Measurements from ENCODE around the gene TK2. TPM values are rescaled to one million over a fixed set of nuclear protein-coding genes. Genes with fewer than 3 reads are reported as not detected.
"Not testable (repeated sequence)": the region's sequence is repeated elsewhere in the genome, so short reads cannot be mapped to it uniquely, and the experiment has no call there.

TK2 gene
- total RNA-seq, result 62.8 and 69.1 TPM in 2 replicates

DNA sequence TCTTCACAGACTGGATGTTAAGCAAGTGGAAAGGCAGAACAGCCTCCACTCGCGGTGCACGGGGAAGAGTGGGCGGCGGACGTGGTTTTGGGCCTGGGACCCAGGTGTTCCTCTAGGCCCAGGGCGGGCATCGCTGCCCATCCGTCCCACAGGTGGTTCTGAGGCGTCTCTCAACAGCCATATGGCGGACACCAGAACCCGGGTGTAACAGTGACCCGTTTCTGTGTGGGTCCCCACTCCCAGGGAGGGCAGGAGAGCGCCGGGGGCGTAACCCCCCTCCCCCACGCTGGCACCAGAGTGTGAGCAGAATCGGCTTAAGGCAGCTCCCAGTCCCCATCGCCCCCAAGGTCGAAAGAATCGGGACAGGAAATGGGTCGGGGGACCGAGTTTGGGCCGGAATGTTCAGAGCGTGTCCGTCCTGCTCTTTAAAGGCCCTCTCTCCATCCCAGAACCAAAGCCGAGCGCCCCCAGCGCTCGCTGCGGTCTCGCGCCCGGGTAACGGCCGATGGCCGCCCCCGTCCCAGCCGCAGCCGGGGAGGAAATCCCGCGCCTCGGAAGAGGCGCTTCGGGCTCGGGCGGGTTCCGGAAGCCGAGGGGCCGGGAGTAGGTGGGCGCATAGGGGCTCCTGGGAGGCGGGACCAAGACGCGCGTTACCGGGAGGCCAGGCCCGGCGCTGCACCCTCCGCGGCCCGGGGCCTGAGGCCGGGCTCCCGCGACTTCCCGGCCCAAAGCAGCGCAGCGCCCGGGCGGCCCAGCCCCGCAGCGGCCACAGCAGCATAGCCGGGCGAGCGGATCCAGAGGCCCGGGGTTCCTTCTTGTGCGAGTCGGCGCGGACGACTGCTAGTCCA lies at the start of gene TK2:
Gene TK2, minus strand, starts transcription at position 839 of the 848 bp plus-strand sequence. Its CDS starts 61 bp downstream, at position 778.
- no peak for DNase-seq (ENCODE audit: low read depth)

DNA sequence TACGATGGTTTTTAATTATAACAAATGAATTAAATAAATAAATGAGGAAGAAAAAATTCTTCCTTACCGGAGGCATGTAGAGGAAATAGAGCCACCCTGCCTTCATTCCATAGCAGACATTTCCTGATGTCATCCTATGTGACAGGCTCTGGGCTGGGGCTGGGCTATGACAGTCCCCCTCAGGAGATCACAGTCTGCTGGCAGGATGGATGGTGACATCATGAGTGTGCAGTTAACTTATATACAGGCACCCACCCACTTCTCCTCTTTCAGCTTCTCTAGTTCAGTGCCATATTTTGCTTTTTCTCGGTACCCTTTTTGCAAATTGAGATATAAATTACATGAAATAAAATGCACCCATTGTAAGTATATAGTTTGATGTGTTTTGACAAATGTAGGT lies 48.2 kb upstream of the TK2 start:
- no peak for DNase-seq (ENCODE audit: low read depth)

- no peak for DNase-seq (ENCODE audit: low read depth)
These were observed 47.3 kb upstream of the TK2 start for GRCh38 chr16:66596986-66597848.

DNA sequence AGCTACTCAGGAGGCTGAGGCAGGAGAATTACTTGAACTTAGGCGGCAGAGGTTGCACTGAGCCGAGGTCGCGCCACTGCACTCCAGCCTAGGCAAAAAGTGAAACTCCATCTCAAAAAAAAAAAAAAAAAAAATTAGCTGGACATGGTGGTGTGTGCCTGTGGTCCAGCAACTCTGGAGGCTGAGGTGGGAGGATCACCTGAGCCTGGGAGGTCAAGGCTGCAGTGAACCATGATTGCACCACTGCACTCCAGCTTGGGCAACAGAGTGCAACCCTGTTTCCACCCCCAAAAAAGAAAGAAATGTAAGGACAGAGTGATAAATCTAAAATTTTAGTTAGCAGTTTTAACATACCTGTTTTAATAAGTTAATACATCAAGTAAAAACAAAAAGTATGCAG lies 46.6 kb upstream of the TK2 start:
- not testable (repeated sequence) for DNase-seq (ENCODE audit: low read depth)

- no peak for DNase-seq (ENCODE audit: low read depth)
These were observed 44.8 kb upstream of the TK2 start for GRCh38 chr16:66594739-66595138.

DNA sequence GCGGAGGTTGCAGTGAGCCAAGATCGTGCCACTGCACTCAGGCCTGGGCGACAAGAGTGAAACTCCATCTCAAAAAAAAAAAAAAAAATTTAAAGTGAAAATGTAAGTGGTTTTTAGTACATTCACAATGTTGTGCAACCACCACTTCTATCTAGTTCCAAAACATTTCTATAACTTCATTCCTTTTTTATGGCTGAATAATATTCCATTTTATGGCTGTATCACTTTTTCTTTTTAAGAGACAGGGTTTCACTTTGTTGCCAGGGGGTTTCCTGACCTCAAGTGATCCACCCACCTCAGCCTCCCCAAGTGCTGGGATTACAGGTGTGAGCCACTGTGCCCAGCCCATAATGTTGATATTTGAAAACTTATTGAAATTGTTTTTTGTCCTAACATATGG lies 42.9 kb upstream of the TK2 start:
- DNase-seq (ENCODE audit: low read depth), result no peak

DNA sequence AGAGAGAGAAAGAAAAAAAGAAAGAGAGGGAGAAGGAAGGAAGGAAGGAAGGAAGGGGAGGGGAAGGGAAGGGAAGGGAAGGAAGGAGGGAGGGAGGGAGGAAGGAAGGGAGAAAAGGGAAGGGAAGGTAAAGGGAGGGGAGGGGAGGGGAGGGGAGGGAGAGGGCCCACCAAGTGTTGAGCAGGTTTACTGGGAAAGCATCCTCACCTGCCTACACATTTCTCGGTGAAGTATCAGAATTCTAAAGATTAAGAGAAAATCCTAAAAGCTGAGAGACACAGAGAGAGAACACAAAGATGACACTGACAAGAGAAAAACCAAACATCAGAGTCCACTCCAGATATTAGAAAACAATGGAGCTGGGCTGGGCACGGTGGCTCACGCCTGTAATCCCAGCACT lies 42.3 kb upstream of the TK2 start:
- no peak for DNase-seq (ENCODE audit: low read depth)

DNA sequence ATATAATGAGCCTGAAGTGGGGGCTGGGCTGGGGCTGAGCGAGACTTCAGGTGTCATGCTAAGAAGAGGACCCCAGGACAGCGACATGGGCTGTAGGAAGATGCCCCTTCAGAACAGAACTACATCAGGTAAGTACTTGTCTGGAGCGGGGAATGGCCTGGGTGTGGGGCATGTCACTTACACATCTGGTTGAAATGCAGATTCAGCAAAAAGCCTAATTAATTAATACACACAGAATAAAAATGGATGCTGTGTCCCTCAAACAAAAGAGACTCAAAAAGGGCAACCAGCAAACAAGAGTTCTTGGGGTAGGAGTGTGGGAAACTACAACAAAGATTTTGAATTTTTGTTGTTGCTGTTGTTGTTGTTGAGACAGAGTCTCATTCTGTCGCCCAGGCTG lies 41.1 kb upstream of the TK2 start:
- DNase-seq (ENCODE audit: low read depth), result no peak

- DNase-seq (ENCODE audit: low read depth), result no peak
These were observed 40.4 kb upstream of the TK2 start for GRCh38 chr16:66590322-66590721.

GRCh38 chr16:66588981-66589713 lies 39.2 kb upstream of the TK2 start:
- DNase-seq (ENCODE audit: low read depth), result peak; percentile 25

GRCh38 chr16:66587881-66588600 lies 38.1 kb upstream of the TK2 start:
- no peak for DNase-seq (ENCODE audit: low read depth)

DNA sequence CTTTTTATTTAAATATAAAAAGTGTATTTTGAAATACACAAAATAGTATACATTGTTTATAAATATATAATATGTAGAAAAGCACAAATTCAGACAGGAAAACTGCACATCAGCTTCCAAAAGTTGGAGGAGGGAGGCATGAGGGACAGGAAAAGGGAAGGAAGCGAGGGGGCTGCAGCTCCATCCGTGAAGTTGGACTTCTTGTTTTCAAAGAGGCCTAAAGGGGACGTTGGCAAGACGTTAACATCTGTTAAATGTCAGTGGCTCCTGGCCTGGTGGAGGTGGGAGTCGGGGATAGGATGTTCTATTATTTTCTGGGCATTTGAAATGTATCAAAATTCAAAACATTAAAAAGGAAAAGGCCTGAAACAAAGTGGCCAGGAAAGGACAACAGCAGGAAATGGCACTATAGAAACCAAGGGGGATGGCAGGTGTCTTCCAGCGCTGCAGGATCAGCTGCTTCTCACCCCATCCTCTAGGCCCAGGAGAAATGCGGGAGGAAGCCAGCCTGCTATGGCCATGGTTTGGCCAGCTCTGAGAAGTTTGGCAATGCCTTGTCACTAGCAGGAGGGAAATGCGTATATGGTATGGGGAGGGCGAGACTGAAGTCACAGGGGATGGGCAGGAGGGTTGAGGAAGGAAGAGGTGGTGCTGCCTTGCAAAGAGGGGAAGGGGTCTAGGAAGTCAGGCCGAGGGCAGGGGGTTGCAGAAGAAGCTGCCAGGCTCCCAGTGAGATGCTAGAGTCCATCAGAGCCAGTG lies 35.7 kb upstream of the TK2 start:
- DNase-seq (ENCODE audit: low read depth), result no peak

GRCh38 chr16:66581246-66581952 lies 31.5 kb upstream of the TK2 start:
- DNase-seq (ENCODE audit: low read depth), result peak; percentile 71

- DNase-seq (ENCODE audit: low read depth), result peak; percentile 83
These were observed 30.8 kb upstream of the TK2 start for GRCh38 chr16:66580605-66581209.

DNA sequence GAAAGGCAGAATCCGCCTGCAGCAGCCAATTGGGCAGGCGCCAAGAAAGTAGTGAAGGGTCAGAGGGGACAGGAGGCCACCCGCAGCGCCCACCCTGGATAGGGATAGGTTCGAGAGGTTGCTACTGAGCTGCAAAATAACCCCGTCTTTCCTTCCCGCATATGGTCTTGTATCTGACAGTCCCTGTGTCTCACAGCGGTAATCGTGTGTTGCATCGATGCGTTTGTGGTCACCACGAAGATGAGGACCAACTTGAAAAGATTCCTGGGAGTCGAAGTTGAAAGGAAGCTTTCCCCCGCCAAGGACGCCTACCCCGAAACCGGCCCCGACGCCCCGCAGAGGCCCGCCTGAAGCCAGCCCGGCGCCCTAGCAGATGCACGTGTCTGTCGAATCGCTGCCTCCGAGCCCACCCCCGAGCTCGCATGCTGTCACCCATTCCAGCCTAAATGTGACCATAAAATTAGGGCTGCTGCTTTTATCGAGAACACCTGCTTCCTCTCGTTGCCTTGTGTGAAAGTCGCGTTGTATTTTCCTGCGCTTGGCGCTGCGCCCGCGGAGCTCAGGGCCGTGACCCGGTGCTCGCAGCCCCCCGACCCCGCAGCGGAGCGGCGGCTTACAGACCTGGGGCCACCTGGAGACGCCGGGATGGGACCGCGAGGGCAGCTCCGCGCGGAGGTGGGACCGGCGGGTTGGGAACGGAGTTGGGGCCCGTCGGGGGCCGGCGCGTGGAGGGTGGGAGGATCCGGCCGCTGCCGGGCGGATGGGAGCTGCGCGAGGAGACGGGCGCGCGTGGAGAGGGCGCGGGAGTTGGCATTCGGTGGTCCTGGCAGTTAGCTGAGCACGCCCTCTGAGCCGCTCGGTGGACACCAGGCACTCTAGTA lies 29.0 kb upstream of the TK2 start, which contains the start of gene CMTM2:
Gene CMTM2, plus strand, starts transcription at position 813 of the 881 bp plus-strand sequence. CDS start 145 bp downstream, outside the sequence.
- DNase-seq (ENCODE audit: low read depth), result no peak

DNA sequence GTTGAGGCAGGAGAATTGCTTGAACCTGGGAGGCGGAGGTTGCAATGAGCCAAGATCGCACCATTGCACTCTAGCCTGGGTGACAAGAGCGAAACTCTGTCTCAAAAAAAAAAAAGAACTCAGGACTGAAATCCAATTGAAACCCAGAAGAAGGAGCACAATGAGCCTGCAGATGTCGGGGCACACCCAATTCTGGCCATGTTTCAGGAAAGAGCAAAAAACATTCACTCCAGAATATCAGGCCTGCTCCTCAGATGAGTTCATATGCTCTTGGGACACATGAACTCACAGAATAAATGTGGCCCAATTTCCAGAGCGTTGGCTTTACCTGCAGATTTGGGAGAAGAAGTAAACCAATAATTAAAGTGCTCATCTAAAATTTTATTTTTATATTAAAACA lies 26.4 kb upstream of the TK2 start:
- no peak for DNase-seq (ENCODE audit: low read depth)

- no peak for DNase-seq (ENCODE audit: low read depth)
These were observed 25.1 kb upstream of the TK2 start for GRCh38 chr16:66575060-66575459.

DNA sequence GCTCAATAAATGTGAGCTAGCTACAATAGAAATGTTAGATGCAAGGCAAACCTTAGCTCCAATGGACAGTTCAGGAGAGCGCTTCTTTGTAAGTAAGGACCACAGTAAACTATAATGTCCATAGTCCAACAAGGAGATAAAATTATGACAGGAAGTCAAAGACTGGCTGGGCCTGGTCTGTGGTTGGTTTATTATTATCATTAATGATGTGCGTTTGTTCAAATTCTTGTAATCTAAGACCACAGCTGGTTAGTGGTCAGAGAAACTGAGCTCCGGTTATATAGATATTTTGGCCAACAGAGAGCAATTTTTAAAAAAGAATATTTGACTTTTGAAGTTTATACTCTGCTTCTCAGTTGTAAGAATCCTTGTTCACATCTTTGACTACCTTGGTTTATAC lies 24.6 kb upstream of the TK2 start:
- no peak for DNase-seq (ENCODE audit: low read depth)

All from renal cortical epithelial cell (primary cell).